Trophoblast cell (in vitro differentiated cells and primary cell): Measurements from ENCODE around the gene CEBPG.

Experiments used
- DNase-seq, 2 donors: peaks; one replicate each; pipeline ENCODE4 v3.0.0-alpha.2; 2016
- H2AFZ ChIP-seq: 2 replicates; pipeline ENCODE4 v1.6.1; 2013; ENCODE audit warnings: low read length, moderate library complexity, mild to moderate bottlenecking; ENCODE audit not compliant: insufficient read depth, poor library complexity
- H2AK5ac ChIP-seq: 2 replicates; pipeline ENCODE4 v1.6.1; 2013; ENCODE audit warnings: mild to moderate bottlenecking, low read length
- H2BK120ac ChIP-seq: 2 replicates; pipeline ENCODE4 v1.6.1; 2013; ENCODE audit warnings: low read length, mild to moderate bottlenecking, moderate library complexity; ENCODE audit not compliant: insufficient read depth, poor library complexity
- H2BK12ac ChIP-seq: 2 replicates; pipeline ENCODE4 v1.6.1; 2013; ENCODE audit warnings: mild to moderate bottlenecking, low read length, moderate library complexity
- H2BK5ac ChIP-seq: 2 replicates; pipeline ENCODE4 v1.6.1; 2013; ENCODE audit warnings: low read length, low read depth, moderate library complexity, mild to moderate bottlenecking; ENCODE audit not compliant: poor library complexity
- H3K14ac ChIP-seq: 2 replicates; pipeline ENCODE4 v1.6.1; 2013; ENCODE audit warnings: mild to moderate bottlenecking, low read length
- H3K18ac ChIP-seq: 2 replicates; pipeline ENCODE4 v1.6.1; 2013; ENCODE audit warnings: mild to moderate bottlenecking, low read length
- H3K23ac ChIP-seq: 2 replicates; pipeline ENCODE4 v1.6.1; 2013; ENCODE audit warnings: low read length
- H3K27ac ChIP-seq: 2 replicates; pipeline ENCODE4 v1.5.1; 2013; ENCODE audit warnings: low read depth, mild to moderate bottlenecking, inconsistent platforms, low read length, moderate library complexity
- H3K27me3 ChIP-seq: 2 replicates; pipeline ENCODE4 v1.6.1; 2013; ENCODE audit warnings: inconsistent platforms, mild to moderate bottlenecking, low read length, moderate library complexity; ENCODE audit not compliant: insufficient read depth
- H3K36me3 ChIP-seq, 2 experiments: 1 replicate in 1 of 2; 2 replicates in 1 of 2; pipeline ENCODE4 v1.6.1; 2013; ENCODE audit warnings: low read length in 2 of 2, mild to moderate bottlenecking in 2 of 2, moderate library complexity in 1 of 2; ENCODE audit not compliant: insufficient read depth in 2 of 2, control insufficient read depth in 1 of 2
- H3K4ac ChIP-seq: 2 replicates; pipeline ENCODE4 v1.6.1; 2013; ENCODE audit warnings: low read depth, mild to moderate bottlenecking, low read length, moderate library complexity
- H3K4me1 ChIP-seq, 2 experiments: 1 replicate in 1 of 2; 2 replicates in 1 of 2; pipeline ENCODE4 v1.6.1; 2013; ENCODE audit warnings: low read length in 2 of 2, mild to moderate bottlenecking in 2 of 2, moderate library complexity in 1 of 2; ENCODE audit not compliant: insufficient read depth in 2 of 2, control insufficient read depth in 1 of 2
- H3K4me2 ChIP-seq: 2 replicates; pipeline ENCODE4 v1.6.1; 2013; ENCODE audit warnings: inconsistent platforms, mild to moderate bottlenecking, low read length, moderate library complexity
- H3K4me3 ChIP-seq: 2 replicates; pipeline ENCODE4 v1.5.1; 2013; ENCODE audit warnings: mild to moderate bottlenecking, low read depth, low read length, inconsistent platforms
- H3K79me1 ChIP-seq: one replicate; pipeline ENCODE4 v1.6.1; 2013; ENCODE audit warnings: low read length
- H3K79me2 ChIP-seq: 2 replicates; pipeline ENCODE4 v1.6.1; 2013; ENCODE audit warnings: low read length, mild to moderate bottlenecking; ENCODE audit not compliant: control insufficient read depth, insufficient read depth, poor library complexity
- H3K9ac ChIP-seq: 2 replicates; pipeline ENCODE4 v1.6.1; 2013; ENCODE audit warnings: mild to moderate bottlenecking, low read length
- H3K9me3 ChIP-seq: 2 replicates; pipeline ENCODE4 v1.6.1; 2013; ENCODE audit warnings: low read depth, mild to moderate bottlenecking, control low read depth, inconsistent platforms, low read length; ENCODE audit not compliant: insufficient read depth
- H4K12ac ChIP-seq: 2 replicates; pipeline ENCODE4 v1.6.1; 2013; ENCODE audit warnings: low read depth, mild to moderate bottlenecking, low read length, moderate library complexity
- H4K8ac ChIP-seq: 2 replicates; pipeline ENCODE4 v1.6.1; 2013; ENCODE audit warnings: low read depth, mild to moderate bottlenecking, low read length, moderate library complexity
- H4K91ac ChIP-seq: one replicate; pipeline ENCODE4 v1.6.1; 2013; ENCODE audit warnings: low read depth, mild to moderate bottlenecking, low read length, moderate library complexity
- WGBS: extraction: QIAGEN DNeasy Blood & Tissue Kit; methylation state at CpG from one replicate; pipeline ENCODE4 v1.1.7; 2013; ENCODE audit warnings: missing lambda C conversion rate; ENCODE audit not compliant: insufficient read length, insufficient coverage; ENCODE audit errors: extremely low coverage; 5-methylcytosine and 5-hydroxymethylcytosine counted together

CEBPG gene

DNA sequence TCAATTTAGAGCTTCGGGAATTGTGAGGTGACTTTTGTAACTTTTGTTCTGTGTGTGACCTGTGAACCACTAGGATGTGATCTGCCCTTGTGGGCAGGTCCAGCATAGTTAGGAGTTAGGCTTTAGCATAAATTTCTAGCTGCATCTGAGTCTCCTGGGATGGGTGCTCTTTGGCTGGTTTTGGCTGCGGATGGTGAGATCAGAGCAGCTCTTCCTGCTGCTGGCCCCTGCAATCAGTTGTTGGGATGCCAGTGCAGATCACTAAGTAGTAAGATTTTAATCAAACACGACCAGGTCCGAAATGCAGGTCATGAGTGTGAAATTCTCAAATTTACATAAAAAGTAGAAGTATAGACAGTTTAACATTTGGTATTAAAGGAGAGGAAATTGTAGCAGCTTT, 8.5 kb downstream of the CEBPG start:
- peak overlapping the region; percentile 19 for H3K4ac ChIP-seq
- H2BK12ac ChIP-seq: no peak overlapping the region
- no peak overlapping the region for H4K8ac ChIP-seq
- WGBS: no CpG with 5 or more reads among the region's 4 CpGs
- no peak overlapping the region for H2BK5ac ChIP-seq
- H3K9me3 ChIP-seq: no peaks in the 10 kb centered on the region
- H3K79me2 ChIP-seq: peaks cover 4% of the 10 kb centered on the region
- no peak overlapping the region for H3K27ac ChIP-seq
- no peak overlapping the region for H2BK120ac ChIP-seq
- H3K14ac ChIP-seq: no peak overlapping the region
- peaks cover 0 to 4% of the 10 kb centered on the region in 2 experiments for H3K4me1 ChIP-seq
- H3K79me1 ChIP-seq: no peaks in the 10 kb centered on the region
- H3K36me3 ChIP-seq: peaks cover 7 to 15% of the 10 kb centered on the region in 2 experiments
- H2AK5ac ChIP-seq: no peak overlapping the region
- H2AFZ ChIP-seq: no peak overlapping the region
- H4K91ac ChIP-seq: no peak overlapping the region
- no peaks in the 10 kb centered on the region for H3K27me3 ChIP-seq
- H3K9ac ChIP-seq: no peak overlapping the region
- H3K18ac ChIP-seq: no peak overlapping the region
- no peak for DNase-seq
- no peak overlapping the region for H4K12ac ChIP-seq
- H3K4me3 ChIP-seq: no peak overlapping the region
- no peak overlapping the region for H3K4me2 ChIP-seq
- H3K23ac ChIP-seq: no peak overlapping the region

DNA sequence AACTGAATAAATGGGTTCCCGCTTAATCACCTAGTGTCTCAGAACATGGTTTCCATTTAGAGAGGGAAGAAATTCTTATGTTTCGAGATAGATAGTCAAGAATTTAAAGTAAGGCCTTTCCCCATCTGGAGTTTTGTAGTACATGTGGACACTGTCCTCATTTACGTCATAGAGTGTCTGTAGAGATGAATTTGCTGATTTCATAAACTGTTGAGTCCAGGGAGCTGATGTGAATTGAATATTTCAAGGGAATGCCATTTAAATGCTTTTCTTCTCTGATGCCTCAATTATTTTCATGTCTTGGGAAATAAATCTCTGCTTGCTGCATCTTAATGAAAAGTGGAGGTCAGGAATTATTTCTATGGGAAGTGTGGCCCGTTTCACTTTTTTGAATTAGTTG, 9.5 kb downstream of the CEBPG start:
- no peaks in the 10 kb centered on the region for H3K9me3 ChIP-seq
- no peak overlapping the region for H2BK12ac ChIP-seq
- no peak overlapping the region for H3K27ac ChIP-seq
- no peak overlapping the region for H2BK120ac ChIP-seq
- no peak overlapping the region for H4K8ac ChIP-seq
- H3K4ac ChIP-seq: no peak overlapping the region
- peaks cover 0 to 2% of the 10 kb centered on the region in 2 experiments for H3K4me1 ChIP-seq
- no peak overlapping the region for H3K23ac ChIP-seq
- no peaks in the 10 kb centered on the region for H3K79me1 ChIP-seq
- H3K4me3 ChIP-seq: no peak overlapping the region
- H3K18ac ChIP-seq: no peak overlapping the region
- H3K14ac ChIP-seq: no peak overlapping the region
- no peak overlapping the region for H2AK5ac ChIP-seq
- H3K4me2 ChIP-seq: no peak overlapping the region
- no peak overlapping the region for H4K12ac ChIP-seq
- H3K79me2 ChIP-seq: peaks cover 2% of the 10 kb centered on the region
- no CpG with 5 or more reads among the region's 4 CpGs for WGBS
- DNase-seq: no peak
- H3K9ac ChIP-seq: no peak overlapping the region
- H2AFZ ChIP-seq: no peak overlapping the region
- peaks cover 13 to 24% of the 10 kb centered on the region in 2 experiments for H3K36me3 ChIP-seq
- no peak overlapping the region for H4K91ac ChIP-seq
- no peaks in the 10 kb centered on the region for H3K27me3 ChIP-seq
- no peak overlapping the region for H2BK5ac ChIP-seq

DNA sequence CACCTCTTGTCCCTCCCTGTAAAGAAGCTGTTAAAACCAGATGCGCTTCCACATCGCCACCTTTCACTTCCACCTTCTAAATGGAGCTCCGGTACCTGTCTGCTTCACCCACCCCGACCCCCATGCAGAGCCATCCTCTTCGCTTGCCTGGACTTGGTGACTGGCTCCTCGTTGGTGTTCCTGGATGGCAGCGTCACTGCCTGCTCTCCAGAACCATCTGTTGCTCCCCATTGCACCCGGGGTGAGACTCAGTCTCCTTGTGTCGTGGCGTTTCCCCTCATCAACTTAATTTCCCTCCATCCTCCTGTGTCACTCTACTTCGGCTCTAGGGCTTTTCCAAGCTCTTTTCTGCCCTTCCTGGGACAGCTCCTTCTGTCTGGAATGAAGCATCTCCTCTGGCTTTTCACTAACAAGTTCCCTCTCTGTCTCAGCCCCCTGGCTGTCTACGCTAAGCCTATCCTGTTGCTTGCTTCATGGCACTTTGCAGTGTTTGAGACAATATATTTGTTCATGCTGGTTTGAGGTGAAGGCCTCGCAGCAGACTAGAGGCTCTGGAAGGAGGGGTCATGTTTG, 10.3 kb downstream of the CEBPG start:
- H2BK120ac ChIP-seq: no peak overlapping the region
- no peak overlapping the region for H2AK5ac ChIP-seq
- H3K27ac ChIP-seq: no peak overlapping the region
- no peak overlapping the region for H4K91ac ChIP-seq
- peaks cover 11 to 26% of the 10 kb centered on the region in 2 experiments for H3K36me3 ChIP-seq
- no peak overlapping the region for H3K23ac ChIP-seq
- H3K27me3 ChIP-seq: no peaks in the 10 kb centered on the region
- no peak overlapping the region for H2BK12ac ChIP-seq
- no CpG with 5 or more reads among the region's 13 CpGs for WGBS
- no peak for DNase-seq
- no peaks in the 10 kb centered on the region for H3K4me1 ChIP-seq
- H4K8ac ChIP-seq: no peak overlapping the region
- H3K4me2 ChIP-seq: no peak overlapping the region
- no peak overlapping the region for H2BK5ac ChIP-seq
- H3K4me3 ChIP-seq: no peak overlapping the region
- no peak overlapping the region for H2AFZ ChIP-seq
- no peak overlapping the region for H3K4ac ChIP-seq
- no peaks in the 10 kb centered on the region for H3K79me2 ChIP-seq
- no peaks in the 10 kb centered on the region for H3K9me3 ChIP-seq
- no peak overlapping the region for H3K14ac ChIP-seq
- H3K79me1 ChIP-seq: no peaks in the 10 kb centered on the region
- no peak overlapping the region for H3K18ac ChIP-seq
- H3K9ac ChIP-seq: no peak overlapping the region
- H4K12ac ChIP-seq: no peak overlapping the region

DNA sequence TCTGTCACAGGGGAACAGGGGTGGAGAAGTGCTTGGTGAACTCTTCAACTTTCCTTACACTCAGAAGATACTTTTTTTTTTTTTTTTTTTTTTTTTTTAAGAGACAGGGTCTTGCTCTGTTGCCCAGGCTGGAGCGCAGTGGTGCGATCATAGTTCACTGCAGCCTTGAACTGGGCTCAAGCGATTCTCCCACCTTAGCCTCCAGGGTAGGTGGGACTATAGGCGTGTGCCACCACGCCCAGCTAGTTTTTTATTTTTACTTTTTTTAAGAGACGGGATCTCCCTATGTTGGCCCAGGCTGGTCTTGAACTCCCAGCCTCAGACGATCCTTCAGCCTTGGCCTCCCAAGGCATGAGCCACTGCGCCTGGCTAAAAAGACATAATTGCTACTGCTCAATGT, 11.5 kb downstream of the CEBPG start:
- H3K79me1 ChIP-seq: no peaks in the 10 kb centered on the region
- no peak overlapping the region for H2BK5ac ChIP-seq
- no peak for DNase-seq
- peaks cover 8 to 19% of the 10 kb centered on the region in 2 experiments for H3K36me3 ChIP-seq
- H2BK12ac ChIP-seq: no peak overlapping the region
- no peak overlapping the region for H4K8ac ChIP-seq
- H3K14ac ChIP-seq: no peak overlapping the region
- no peaks in the 10 kb centered on the region for H3K79me2 ChIP-seq
- H3K9me3 ChIP-seq: no peaks in the 10 kb centered on the region
- H2AK5ac ChIP-seq: no peak overlapping the region
- H4K12ac ChIP-seq: no peak overlapping the region
- no peak overlapping the region for H3K4me2 ChIP-seq
- H3K9ac ChIP-seq: no peak overlapping the region
- H3K27ac ChIP-seq: no peak overlapping the region
- H4K91ac ChIP-seq: no peak overlapping the region
- H3K4me1 ChIP-seq: no peaks in the 10 kb centered on the region
- H3K4me3 ChIP-seq: no peak overlapping the region
- no peak overlapping the region for H3K18ac ChIP-seq
- no CpG with 5 or more reads among the region's 8 CpGs for WGBS
- no peak overlapping the region for H3K23ac ChIP-seq
- H3K4ac ChIP-seq: no peak overlapping the region
- H3K27me3 ChIP-seq: no peaks in the 10 kb centered on the region
- H2BK120ac ChIP-seq: no peak overlapping the region
- no peak overlapping the region for H2AFZ ChIP-seq
